Measurements from ENCODE around the gene BCL7A.

The BCL7A gene

GRCh38 chr12:122080149-122081082, 58.7 kb downstream of the BCL7A start (continued):
- no peak for TF ChIP-seq PATZ1 (CRISPR knock-in tag; IDR thresholded peaks at IDR 0.05; ENCODE audit: borderline replicate concordance)

GRCh38 chr12:122081083-122081696, 59.5 kb downstream of the BCL7A start:
- peak; percentile 1; the same call in 1 of the 3 replicates for ATAC-seq
- TF ChIP-seq ZNF8 (CRISPR knock-in tag; IDR thresholded peaks at IDR 0.05), result no peak
- TF ChIP-seq ISL1 (CRISPR knock-in tag; IDR thresholded peaks at IDR 0.05), result no peak
- no peak for TF ChIP-seq ESRRG (CRISPR knock-in tag; IDR thresholded peaks at IDR 0.05)
- no peak for TF ChIP-seq ARNTL (CRISPR knock-in tag; IDR thresholded peaks at IDR 0.05; ENCODE audit: borderline replicate concordance, low read depth)
- no peak for TF ChIP-seq ZNF70 (CRISPR knock-in tag; IDR thresholded peaks at IDR 0.05)
- no peak for TF ChIP-seq ZNF565 (CRISPR knock-in tag; conservative IDR thresholded peaks at IDR 0.05; ENCODE audit: low read depth)
- TF ChIP-seq CREB5 (CRISPR knock-in tag; IDR thresholded peaks at IDR 0.05; ENCODE audit: low read depth), result no peak
- TF ChIP-seq OSR1 (CRISPR knock-in tag; IDR thresholded peaks at IDR 0.05), result no peak
- TF ChIP-seq CSDC2 (CRISPR knock-in tag; IDR thresholded peaks at IDR 0.05), result no peak
- no peak for TF ChIP-seq GLIS3 (CRISPR knock-in tag; IDR thresholded peaks at IDR 0.05)
- TF ChIP-seq TSHZ2 (CRISPR knock-in tag; IDR thresholded peaks at IDR 0.05), result no peak
- no peak for TF ChIP-seq ZFP3 (CRISPR knock-in tag; IDR thresholded peaks at IDR 0.05)
- TF ChIP-seq TOX (CRISPR knock-in tag; IDR thresholded peaks at IDR 0.05; ENCODE audit: borderline replicate concordance), result no peak

GRCh38 chr12:122081697-122082221, 60.1 kb downstream of the BCL7A start:
- TF ChIP-seq ISL1 (CRISPR knock-in tag; IDR thresholded peaks at IDR 0.05), result no peak
- no peak for TF ChIP-seq CSRNP3 (CRISPR knock-in tag; IDR thresholded peaks at IDR 0.05)
- TF ChIP-seq GLIS3 (CRISPR knock-in tag; IDR thresholded peaks at IDR 0.05), result no peak
- TF ChIP-seq ARNTL (CRISPR knock-in tag; IDR thresholded peaks at IDR 0.05; ENCODE audit: borderline replicate concordance, low read depth), result no peak
- no peak for TF ChIP-seq CREB5 (CRISPR knock-in tag; IDR thresholded peaks at IDR 0.05; ENCODE audit: low read depth)
- no peak for TF ChIP-seq PATZ1 (CRISPR knock-in tag; IDR thresholded peaks at IDR 0.05; ENCODE audit: borderline replicate concordance)
- no peak for TF ChIP-seq BACH2 (CRISPR knock-in tag; IDR thresholded peaks at IDR 0.05; ENCODE audit: borderline replicate concordance)
- TF ChIP-seq ESRRG (CRISPR knock-in tag; IDR thresholded peaks at IDR 0.05), result no peak
- TF ChIP-seq RARB (CRISPR knock-in tag; IDR thresholded peaks at IDR 0.05), result no peak
- TF ChIP-seq ZNF8 (CRISPR knock-in tag; IDR thresholded peaks at IDR 0.05), result no peak
- TF ChIP-seq TOX (CRISPR knock-in tag; IDR thresholded peaks at IDR 0.05; ENCODE audit: borderline replicate concordance), result no peak
- no peak for TF ChIP-seq ZC3H10 (CRISPR knock-in tag; IDR thresholded peaks at IDR 0.05)
- ATAC-seq, result no peak
